HG02970 (cell line): ENCODE results near the gene IQGAP2.
"Not testable (repeated sequence)": the region's sequence is repeated elsewhere in the genome, so short reads cannot be mapped to it uniquely, and the experiment has no call there.

Source experiments
- ATAC-seq: cut with Tn5 transposase; IDR thresholded peaks from one replicate; pipeline ENCODE4 v1.9.1; 2021; ENCODE audit warnings: mild to moderate bottlenecking, moderate library complexity, moderate number of reproducible peaks; ENCODE audit not compliant: unreplicated experiment, low FRiP score

IQGAP2 gene

DNA sequence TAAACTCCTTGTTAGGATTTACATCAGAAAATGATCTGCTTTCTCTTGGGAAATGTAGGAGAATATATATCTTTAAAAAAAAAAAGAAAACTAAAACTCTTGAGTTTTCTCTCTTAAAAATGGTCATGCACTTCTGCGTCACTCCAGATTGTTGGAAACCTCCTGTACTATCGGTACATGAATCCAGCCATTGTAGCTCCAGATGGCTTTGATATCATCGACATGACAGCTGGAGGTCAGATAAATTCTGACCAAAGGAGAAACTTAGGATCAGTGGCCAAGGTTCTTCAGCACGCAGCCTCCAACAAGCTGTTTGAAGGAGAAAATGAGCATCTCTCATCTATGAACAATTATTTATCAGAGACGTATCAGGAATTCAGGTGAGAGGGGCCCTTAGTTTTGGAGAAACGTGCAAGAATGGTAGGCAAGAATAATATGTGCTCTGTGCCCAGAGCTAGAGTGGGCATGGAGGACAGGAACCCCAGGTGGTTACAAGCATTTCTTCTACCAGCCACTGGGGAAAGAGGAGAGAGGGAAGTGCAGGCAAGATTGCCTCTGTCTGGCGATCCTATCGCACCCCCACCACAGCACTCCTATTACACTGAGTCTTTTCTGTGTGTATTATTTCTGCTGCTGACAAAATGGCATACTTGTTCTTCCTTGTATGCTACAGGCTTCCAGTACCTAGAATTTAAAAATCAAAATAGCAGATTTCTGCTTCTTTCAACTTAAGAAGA lies 271.4 kb downstream of the IQGAP2 start:
- no peak for ATAC-seq

DNA sequence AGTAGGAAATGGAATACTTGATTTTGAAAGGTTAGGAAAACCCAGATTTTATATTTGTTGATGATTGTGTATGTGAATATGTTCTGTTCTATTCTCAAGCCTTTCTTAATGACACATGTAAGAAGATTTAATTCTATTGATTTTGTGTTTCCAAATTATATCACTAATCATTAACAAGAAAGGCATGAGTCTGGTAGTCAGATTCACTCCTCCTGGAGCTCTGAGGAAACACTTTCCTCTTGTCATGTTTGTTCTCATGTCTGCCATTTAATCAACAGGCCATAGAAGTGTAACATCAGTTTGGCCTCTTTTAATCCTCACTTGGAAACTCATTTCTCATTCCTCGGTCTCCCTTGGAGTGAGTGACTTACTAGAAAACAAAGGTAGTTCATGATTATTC lies 272.3 kb downstream of the IQGAP2 start:
- no peak for ATAC-seq

DNA sequence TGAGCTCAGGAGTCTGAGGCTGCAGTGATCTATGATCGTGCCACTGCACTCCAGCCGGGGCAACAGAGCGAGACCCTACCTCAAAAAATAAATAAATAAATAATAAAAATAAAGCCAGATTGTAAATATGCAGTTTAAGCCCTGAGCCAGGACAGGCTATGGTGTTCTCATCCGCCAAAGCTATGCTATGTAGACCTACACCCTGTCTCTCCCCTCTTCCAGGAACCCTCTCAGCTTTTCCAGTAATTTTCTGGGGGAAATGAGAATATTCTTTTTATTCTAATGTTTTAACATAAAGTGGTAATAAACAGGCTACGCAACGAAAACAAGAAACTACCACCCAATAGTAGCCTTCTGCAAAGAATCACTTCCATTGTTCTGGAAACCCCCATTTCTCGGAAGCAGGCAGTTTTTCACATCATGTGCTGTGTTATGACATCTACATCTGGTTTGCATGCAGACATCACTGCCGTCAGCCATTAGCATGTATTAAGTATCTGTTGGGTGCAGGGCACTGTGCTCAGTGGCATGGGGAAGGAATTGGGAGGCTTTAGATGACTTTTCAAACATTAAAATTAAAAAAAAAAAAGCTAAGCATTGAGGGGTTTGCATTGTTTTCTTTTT lies 274.9 kb downstream of the IQGAP2 start:
- ATAC-seq, result no peak

DNA sequence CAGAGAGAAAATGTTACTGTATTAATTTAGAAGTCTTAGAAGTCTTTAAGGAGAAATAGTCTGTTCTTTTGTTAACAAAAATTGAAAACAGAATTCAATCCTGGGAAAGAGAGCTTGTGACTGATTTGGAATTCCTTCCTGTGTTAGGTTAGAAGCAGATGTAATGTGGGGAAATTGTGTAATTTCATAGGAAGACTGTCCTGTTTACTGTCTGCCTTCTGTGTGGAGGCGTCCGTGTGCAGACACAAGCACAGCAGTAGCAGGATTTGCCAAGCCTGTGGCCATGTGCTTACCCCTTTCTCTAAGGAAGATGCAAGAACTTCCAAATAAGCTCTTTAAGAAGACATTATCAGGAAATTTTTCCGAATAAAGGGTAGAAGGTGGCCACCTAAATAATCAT lies 276.1 kb downstream of the IQGAP2 start:
- ATAC-seq, result no peak

DNA sequence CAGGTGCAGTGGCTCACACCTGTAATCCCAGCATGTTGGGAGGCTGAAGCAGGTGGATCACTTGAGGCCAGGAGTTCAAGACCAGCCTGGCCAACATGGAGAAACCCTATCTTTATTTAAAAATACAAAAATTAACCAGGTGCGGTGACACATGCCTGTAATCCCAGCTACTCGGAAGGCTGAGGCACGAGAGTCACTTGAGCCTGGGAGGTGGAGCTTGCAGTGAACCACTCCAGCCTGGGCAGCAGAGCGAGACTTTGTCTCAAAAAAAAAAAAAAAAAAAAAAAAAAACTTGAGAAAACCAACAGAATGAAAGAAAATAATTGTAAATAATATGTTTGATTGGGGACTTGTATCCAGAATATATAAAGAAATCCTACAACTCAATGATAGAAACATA lies 277.7 kb downstream of the IQGAP2 start:
- not testable (repeated sequence) for ATAC-seq

DNA sequence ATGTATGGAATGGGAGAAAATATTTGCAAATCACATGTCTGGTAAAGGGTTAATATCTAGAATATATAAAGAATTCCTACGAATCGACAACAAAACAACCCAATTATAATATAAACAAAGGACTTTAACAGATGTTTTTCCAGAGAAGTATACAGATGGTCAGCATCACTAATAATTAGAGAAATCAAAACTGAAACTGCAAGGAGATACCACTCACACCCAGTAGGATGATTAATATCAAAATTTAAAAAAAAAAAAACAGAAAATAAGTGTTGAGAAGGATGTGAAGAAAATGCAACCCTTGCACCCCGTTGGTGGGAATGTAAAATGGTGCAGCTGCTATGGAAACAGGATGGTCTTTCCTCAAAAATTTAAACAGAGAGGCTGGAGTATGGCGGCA lies 278.2 kb downstream of the IQGAP2 start:
- no peak for ATAC-seq

DNA sequence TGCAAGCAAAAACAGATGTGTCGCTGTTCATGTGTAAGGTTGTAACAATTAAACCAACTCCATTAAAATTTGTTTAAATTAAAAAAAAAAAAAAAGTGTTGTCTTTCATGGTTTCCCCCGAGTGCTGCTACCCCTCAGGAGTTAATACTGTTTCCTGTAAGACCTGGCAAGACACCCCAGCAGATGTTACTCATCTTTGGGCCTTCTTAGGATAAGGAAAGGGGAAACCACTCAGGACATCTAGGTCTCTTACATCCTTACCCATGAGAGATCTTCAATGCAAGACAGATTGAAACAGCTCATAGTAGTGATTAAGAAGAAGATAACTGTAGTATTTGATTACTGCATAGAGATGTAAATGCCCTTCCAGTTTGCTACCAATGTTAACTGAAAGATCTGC lies 279.3 kb downstream of the IQGAP2 start:
- ATAC-seq, result no peak

DNA sequence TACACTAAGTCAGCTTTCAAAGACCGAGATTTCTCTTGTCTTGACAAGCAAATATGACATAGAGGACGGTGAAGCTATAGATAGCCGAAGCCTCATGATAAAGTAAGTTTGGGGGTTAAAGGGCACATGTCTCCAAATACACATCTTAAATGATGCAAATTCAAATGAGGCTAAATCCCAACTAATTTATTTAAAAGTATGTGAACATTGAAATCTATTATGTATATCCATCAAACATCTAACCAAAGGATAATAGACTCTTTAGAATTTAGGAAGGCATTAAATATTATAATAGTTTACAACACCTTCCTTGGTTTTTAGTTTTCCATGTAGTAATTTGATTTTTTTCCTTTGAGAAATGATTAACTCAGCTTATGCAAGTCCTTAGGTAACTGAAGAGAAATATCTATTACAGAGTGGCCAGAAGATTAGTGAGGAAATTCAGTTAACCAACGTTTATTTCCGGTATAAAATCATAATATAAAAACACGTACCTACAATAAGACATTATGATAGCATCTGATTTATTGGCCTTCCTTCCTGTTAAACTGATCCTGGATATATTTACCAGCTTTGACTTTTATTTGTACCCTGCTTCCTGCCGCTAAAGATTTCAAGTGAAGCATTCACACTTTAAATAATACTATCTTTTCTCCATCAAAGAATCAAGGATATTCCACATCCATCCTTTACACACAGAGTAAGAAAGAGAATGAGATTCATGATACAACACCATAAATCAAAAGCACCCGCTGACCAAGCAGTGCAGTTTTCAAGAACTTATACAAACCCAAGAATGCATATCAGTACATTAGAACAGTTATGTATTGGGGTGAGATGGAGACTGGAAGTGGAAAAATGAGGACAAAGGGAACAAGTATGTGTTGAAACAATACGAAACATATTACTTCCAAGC lies 281.0 kb downstream of the IQGAP2 start:
- no peak for ATAC-seq

DNA sequence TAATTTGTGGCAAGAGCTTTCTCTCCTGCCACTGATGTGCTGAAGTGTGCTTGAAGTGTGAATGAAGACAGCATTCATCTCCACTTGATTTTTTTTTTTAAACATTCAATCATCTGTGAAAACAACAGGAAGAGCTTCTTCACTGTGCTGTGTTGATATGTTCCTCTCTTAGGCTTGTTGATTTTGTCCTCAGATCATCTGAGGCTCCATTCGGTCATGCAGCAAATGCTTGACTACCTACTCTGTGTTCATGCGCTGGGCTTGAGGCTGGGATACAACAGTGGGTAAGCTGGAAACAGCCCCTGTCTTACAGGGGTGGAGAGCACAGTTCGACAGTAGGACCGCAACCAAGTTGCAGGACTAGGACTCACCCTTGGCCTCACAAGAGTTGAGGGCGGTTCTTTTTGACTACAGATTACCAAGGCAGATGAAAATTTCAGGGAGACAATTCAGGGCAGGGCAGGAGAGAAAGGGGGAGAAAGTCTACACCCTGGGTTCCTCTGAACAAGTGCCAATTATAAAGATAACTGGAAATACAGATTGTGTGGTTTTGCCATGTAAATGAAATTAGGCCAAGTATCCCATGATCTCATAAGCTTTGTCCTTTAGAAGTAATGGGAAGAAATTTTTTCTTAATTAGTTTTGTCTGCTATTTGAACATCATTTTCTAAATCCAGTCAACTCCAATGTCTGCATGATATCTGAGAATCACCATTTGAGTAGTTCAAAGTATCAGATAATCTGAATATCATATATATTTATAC lies 281.9 kb downstream of the IQGAP2 start:
- ATAC-seq, result no peak

DNA sequence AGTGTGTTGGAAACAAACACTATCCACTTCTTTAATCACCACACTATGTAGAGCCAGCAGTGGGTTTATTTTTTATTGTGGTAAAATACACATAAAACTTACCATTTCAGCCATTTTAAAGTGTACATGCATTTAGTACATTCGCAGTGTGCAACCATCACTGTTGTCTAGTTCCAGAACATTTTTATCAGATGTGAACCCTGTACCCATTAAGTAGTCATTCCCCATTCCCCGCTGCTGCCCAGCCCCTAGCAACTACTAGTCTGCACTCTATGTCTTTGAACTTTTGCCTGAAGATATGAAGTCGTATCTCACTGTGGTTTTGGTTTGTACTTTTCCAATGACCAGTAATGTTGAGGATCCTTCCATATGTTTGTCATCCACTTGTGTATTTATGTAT lies 282.6 kb downstream of the IQGAP2 start:
- no peak for ATAC-seq

DNA sequence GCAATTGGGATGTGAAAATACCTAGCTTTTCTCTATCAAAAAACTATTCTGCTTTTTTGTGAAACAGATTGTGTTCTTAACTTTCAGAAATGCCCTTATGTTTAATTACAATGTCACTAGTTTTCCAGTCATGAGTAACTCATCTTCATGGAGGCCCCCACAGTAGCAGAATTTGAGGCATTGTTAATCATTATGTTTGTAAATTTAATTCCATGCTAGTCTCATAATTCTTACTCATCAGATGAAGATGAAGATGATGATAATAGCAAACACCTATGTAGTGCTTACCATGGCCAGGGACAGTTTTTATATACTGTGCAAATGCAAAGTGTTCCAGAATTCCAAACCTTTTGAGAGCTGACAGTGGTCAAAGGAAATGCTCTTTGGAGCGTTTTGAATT lies 285.1 kb downstream of the IQGAP2 start:
- no peak for ATAC-seq

DNA sequence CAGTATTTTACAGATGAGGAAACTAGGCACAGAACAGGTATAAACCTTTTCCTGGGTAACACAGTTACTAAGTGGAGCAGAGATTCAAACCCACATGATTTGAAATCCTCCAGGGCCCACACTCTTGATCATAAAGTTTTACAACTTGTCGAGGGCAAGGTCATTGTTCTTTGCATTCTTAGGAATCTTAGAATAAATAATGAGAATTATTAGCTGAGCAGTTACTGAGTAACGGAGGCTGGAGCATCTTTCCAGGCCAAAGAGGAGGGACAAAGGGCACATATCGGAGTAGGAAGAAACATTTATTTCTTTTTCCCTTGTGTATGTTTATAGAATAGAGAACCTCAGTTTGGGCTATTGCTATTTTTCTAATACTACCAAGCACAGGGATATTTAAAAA lies 285.8 kb downstream of the IQGAP2 start:
- ATAC-seq, result no peak

DNA sequence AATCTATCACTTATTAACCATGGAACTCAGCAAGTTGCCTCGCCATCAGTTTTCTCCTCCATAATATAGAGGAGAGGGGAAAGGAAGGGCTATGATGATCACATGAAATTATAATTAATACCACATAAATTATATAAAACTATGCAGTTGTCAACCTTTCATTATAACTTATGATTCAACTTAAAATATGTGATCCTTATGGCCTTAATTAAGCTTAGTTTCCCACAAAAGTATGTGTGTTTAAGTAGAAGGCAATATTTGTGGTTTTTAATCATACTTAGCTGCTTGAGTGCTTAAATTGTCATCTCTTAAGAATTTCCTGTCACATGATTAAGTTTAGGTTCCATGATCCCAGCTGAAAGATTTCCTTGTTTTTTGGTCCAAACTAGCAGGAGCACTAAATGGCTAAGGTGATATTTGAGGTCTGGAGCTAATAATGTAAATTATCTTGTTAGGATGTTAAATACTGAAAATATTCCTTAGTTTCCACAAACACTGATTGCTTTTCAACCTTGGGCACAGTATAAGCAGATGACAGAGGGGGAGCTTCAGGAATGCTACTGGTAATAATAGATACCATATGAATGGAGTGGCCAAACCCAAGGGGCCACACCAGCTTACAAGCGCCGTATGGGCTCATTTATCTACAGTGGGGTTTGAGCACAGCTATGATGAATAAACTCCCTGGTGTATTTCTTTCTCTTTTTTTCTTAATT lies 286.4 kb downstream of the IQGAP2 start:
- no peak for ATAC-seq

DNA sequence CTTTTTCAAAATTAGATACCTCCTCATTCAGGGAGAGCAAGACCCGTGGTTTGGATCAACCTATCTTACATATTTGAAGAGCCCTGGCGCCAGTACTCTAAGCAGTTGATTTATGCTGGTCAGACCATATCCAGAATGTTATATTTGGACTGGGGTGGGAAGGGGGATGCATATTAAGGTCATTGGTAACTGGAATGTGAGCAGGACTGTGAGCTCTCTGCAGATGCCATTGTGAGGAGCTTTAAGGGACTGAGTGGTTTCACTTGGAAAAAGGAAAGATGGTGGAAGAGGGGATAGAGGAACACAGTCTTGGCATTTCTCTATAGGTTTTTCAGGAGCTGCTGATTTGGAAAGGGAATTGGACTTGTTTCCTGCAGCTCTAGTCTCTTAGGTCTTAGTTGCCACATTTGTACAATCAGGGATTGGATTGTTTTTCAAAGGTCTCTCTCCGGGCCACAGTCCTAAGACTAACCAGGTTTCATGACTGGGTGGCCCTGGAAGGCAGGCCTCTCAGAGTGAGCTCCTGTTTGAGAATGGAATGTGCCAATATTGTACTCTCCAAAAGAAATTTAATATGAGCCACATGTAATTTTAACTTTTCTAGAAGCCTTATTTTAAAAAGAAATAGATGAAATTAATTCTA lies 287.1 kb downstream of the IQGAP2 start:
- ATAC-seq, result no peak

DNA sequence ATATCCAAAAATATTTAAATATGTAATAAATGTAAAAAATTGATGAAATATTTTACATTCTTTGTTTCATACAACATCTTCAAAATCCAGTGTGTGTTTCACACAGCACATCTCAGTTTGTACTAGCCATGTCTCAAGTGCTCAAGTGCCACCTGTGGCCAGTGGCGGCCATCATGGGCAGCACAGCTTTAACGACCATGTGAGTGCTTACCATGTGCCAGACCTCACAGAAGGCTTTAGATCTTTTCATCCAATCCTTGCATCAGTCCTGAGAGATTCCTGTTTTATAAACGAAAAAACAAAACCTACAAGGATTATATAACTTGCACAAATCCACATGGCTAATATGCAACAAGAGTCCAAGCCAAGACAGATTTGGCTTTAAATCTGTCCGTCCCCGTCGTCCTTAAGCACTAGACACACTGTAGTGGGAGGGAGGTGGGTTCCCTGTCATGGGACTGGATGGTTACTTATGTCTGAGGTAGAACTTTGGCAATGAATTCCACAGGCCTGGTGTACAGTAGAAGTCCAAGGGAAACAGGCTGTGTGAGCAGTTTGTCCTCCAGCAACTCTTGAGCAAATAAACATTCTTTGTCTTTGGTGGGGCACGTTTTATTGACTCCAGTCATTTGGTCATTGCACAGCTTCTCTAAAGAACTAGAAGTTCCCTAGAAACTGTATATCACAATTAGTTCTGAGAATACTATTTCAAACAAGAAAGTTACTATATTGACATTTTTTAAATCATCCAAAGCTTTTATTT lies 287.8 kb downstream of the IQGAP2 start:
- ATAC-seq, result no peak

DNA sequence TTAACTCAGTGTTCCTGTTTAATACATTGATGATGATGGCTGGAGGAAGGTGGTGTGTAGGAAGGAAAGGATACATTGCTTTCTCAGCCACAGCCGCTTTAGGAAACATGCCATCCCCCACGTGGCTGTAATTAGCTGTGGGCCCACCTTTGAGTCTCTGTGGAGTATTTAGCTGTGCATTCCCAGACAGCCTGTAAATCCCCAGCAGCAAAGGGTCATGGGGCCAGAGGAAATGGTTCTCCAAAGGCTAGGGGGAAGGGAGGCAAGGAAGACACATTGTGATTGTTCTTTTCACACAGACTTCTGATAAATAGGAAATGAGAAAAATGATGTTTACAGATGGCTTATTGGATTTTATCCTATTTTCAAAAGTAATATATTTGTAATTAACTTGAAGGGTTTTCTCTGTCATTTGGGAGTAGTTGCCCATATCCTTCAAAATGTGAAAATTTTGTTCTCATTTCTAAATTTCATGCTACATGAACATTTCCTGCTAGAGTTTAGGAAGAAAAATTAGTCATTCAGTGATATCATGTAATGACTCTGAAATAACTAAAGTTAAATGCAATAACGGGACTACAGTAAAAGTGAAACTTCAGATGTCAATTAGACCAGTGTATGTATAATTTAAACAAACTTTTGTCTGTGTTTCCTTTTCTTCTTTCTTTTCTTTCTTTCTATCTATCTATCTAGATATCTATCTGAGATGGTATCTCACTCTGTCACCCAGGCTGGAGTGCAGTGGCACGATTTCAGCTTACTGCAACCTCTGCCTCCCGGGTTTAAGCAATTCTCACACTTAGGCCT lies 288.6 kb downstream of the IQGAP2 start:
- no peak for ATAC-seq

DNA sequence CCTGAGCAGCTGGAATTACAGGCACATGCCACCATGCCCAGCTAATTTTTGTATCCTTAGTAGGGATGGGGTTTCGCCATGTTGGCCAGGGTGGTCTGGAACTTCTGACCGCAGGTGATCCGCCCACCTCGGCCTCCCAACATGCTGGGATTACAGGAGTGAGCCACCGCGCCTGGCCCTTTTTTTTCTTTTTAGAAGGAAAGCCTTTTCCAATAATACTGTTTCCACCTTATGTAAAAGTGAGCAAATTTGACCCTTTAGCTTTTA lies 289.1 kb downstream of the IQGAP2 start:
- ATAC-seq, result no peak

DNA sequence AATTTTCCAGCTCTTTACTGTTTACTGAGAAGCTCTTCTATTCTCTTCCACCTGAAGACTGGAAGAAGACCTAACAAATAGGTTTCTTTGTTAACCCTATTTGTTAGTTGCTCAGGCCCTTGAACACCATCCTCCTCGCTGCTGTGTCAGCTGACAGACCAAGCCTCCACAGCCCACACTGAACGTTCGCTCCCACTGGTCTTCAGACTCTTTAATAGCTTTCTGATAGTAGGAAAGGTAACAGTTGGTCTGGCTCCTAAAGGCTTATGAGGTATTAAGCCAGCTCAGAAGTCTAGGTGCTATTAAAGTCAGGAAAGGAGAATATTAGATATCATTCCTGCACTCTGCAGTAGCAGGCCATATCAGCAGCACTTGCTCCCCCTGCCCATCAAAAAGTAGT lies 289.6 kb downstream of the IQGAP2 start:
- ATAC-seq, result no peak
